Inferior parietal cortex (tissue), 1 donor: ENCODE measurements around the gene AUTS2.

Source experiments
- DNase-seq: peaks from one replicate; pipeline ENCODE4 v3.0.0-alpha.2; 2016; ENCODE audit errors: extremely low spot score

AUTS2 gene

DNA sequence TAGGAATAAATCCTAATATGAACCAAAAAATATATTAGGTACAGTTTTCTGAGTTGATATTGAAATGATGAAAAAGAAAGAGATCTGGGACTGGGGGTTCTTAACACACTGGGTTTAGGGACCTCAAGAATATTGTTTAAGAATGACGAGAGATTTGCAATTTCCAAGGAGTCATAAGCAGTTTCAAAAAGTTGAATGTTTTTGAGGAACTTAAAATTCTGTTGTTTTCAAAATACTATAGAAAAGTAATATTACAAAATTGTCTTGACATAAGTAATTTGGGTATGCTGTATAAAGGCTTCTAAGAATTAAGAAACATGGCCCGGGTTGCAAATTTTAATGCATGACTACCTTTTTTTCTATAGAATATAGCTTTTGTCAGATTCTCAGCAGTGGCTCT, 88.1 kb downstream of the AUTS2 start:
- no peak for DNase-seq

- no peak for DNase-seq
These were observed 89.6 kb downstream of the AUTS2 start for GRCh38 chr7:69687739-69688433.

- no peak for DNase-seq
These were observed 92.1 kb downstream of the AUTS2 start for GRCh38 chr7:69690329-69690728.

DNA sequence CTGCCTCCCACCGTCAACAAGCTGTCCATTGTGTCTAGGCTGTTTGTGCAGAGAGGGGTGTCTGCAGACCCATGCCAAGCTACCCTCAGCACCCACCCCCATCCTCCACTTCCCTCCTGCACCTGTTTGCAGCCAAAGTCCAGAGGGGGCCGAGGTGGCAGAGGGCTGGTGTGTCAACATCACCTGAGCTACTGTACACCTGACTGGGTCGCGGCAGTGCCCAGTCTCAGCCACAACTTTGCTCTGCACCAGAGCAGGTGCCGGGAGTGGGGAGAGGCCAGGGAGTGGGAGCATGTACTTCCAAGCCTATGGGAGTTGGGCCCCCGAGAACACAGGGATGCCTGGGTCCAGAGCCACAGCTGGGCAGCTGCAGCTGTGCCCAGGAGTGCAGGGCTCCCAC, 93.1 kb downstream of the AUTS2 start:
- DNase-seq, result no peak

DNA sequence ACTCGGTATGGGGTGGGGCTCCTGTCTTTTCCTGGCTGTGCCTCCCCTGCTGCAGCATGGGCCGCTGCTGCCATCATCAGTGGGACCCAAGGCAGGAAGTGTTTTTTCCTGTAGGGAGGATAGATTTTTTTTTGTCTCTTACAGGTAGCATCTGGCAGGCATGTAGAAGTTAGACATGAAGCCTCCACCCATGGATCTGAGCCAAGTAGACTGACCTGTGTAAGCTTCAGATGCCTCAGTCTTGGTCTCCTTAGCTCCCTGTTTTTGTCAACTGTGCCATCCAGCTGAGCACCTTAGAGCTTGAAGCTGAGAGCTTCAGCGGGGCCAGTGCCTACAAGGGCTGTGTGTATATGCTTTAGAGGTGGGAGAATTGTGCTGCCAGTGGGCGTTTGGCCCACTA, 93.5 kb downstream of the AUTS2 start:
- DNase-seq, result no peak

GRCh38 chr7:69692611-69693010, 94.3 kb downstream of the AUTS2 start:
- DNase-seq, result no peak

DNA sequence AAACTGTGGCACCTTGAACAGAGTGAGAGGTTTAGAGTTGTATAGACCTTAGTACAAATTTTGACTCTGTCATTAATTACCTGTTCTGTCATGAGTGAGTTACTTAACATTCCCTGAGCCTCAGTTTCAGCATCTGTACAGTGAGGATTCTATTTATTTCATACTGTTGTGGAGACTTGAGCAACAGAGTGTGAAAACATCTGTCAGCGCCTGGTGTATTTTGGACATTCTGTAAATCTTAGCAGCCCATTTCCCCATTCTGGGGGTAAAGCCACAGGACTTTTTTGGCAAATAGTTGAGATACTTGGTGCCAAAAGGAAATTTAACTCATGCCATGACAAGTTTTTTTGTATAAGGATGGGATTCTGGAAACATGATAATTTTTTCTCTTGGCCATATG, 94.8 kb downstream of the AUTS2 start:
- DNase-seq, result no peak

DNA sequence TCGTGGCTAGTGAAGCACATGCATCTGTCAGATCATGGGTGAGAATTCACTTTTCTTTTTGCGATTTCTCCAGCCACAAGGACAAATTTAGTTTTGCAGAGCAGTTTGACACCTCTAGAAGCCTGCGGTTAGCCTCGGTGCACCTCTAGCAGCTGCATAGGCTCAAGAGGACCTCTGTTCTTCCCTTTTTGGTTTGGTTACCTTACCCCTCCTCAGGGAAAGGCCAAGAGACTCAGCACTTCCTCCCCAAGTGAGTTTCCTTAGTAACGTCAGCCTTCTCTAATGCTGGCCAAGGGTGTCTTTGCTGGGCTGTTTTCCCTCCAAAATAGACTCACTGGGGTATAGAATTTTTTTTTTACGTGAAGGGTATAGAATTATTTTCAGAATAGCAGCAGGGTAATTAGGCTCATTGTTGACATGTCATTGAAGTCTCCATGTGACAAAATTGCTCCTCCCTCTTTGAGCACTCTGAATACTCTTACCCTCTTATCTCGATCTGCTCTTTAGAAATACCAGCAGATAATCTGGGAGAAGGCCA, 97.8 kb downstream of the AUTS2 start:
- DNase-seq, result no peak

DNA sequence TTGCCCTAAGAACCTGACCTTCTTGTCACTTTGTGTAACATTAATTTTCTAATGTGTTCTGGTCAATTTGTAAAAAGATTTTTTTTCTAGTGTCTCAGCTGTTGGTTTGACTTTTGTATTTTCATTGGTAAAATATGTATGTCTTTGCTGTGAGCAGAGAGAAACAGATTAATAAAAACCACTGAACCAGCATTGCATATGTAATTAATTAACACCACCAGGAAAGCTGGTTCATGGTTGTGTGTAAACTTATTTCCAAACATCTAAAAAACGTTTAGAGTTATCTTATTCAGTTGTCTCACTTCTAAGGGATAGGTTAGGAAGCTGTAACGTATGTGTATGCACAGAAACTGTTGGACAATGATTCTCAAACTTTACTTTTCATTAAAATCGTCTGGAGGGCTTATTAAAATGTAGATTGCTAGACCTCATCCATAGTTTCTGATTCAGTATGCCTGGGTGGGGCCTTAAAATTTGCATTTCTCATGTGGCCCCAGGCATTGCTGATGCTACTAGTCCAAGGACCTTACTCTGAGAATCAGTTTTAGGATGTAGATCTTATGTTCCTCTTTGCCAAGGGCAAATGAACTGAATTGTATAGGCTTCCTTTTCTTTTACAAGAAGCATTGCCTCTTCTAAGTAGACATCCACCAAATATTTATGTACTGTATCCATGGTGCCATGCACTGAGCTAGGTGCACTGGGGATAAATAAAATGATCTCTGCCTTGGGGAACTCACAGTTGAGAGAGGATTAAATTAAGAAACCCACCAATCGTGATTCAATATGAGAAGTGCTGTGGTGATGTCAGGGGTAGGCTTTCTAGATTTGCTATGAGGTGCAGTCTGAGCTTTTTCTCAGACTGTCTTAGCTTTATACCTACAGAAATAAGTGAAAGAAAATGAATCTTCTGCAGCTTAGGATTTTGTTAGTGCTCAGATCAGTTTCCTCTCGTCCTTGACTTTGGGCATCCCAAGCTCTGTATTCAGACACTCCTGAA, 98.7 kb downstream of the AUTS2 start:
- no peak for DNase-seq

DNA sequence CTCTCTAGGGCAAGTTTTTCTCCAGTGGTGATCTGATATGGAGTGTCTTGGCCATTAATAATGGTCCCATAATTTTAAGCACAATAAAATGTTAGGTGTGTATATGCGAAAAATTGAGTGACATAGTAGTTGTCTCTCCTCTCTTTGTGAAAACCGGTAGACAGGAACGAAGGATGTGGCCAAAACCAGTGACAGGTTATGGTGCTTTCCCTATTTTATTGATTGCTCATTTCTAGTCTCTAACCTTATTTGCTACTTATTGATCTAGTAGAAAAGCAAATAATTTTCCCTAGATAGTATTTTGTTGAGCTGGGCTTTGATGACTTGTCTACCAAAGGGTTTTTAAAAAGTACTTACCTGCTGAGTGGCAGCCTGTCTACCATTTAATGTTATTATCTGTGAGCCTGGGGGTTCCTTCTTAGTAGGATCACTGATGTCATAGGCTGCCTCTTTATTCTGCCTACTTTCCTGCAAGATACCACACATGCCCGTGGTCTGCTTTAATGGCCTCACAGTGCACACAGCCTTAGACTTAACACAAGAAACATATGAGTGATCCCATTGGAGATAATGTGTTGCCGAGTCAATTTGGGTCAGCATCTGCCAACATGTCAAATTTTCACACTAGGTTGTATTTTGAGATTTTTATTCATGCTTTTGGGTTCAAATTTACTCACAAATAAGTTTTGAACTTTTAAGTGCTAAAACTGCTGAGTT, 100.0 kb downstream of the AUTS2 start:
- no peak for DNase-seq

DNA sequence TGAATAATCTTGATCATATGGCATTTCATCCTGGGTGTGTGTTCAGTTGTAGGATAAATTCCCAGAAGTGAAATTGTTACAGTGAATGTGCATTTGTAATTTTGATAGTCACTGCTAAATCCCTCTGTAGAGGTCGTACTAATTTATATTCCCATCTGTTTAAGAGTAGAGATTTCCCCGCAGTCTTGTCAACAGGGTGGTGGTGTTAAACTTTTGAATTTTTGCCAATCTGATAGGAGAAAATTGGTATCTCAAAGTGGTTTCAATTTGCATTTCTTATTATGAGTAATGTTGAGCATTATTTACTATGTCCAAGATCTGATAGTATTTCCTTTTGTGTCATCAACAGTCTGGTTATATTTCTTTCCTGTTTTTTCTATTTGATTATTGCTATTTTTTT, 101.7 kb downstream of the AUTS2 start:
- no peak for DNase-seq

GRCh38 chr7:69700331-69700730, 102.1 kb downstream of the AUTS2 start:
- no peak for DNase-seq

GRCh38 chr7:69701288-69701687, 103.0 kb downstream of the AUTS2 start:
- no peak for DNase-seq

DNA sequence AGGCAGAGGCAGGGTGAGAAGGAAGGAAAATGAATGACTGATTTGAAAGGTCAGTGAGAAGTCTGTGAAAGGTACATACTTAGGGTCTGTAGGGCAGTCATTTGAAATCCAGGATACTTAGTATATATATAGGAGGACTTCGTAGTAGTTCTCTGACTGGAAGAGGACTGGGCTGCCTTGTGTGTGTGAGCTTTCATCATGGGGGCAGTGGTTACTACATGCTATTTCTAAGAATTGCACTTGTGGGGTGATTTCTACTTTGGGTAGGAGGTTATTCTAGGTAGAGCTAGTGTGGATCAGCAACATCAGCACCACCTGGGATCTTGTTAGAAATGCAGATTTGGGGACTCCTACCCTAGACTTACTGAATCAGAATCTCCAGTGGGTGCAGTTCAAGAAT, 104.1 kb downstream of the AUTS2 start:
- no peak for DNase-seq

GRCh38 chr7:69703099-69703498, 104.8 kb downstream of the AUTS2 start:
- no peak for DNase-seq

GRCh38 chr7:69706070-69706469, 107.8 kb downstream of the AUTS2 start:
- no peak for DNase-seq

GRCh38 chr7:69708857-69709256, 110.6 kb downstream of the AUTS2 start:
- DNase-seq, result no peak

DNA sequence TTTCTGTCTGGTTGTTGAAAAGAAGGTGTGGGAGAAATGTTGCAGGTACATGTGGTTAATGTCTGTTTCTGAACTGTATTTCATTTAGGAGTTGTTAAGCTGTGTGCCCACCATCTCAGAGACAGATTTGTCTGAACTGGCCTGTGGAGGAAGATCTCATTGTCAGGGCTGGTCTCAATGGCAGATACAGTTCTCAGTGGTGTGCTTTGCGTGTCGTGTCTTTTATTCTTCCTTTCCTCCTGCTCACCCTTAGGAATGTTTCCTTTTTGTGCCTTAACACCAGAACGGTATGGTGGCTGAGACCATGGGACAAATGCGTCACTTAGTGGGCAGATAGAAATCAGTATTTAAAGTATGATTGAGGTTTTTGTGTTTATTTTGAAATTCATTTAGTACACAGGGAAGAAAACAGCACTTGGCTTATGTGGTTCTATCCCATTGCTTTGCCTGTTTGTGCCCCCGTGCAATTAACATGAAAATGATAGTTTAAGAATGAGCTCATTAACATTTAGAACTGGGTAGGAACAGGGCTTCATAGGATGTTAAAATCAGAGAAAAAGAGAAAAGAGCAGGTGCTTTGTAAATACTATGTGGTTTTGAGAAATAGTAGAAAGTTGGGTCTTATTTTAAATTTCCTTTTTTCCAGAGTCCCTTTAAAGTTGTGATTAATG, 112.6 kb downstream of the AUTS2 start:
- no peak for DNase-seq

DNA sequence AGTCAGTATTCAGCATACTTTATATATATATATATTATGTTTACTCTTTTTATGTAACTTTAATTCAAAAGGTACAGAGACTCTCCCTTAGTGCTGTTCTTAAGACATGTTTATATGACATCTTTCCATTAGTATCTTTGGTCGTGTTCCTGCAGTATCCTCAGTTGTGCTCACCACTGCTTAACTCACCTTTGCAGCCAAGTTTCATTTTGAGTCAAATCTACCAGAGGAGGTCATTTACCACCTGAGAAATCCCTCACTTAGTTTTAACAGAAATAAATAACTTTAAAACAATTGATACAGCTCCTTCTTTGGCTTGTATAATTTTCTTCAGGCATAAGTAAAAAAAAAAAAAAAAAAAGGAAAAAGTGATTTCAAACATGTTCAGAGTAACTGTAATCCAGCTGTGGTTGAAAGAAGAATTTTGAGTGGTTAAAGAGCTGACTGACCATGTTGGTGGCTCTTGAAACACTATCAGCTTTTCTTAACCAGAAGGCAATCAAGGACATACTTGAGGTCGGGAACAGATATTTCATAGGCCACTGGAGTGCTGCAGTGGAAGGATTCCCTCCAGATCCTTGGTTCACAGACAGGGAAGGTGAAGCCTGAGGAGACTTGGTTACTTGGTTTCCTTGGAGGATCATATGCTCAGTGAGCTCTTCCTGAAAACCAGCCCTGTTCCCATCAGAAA, 116.8 kb downstream of the AUTS2 start:
- no peak for DNase-seq

DNA sequence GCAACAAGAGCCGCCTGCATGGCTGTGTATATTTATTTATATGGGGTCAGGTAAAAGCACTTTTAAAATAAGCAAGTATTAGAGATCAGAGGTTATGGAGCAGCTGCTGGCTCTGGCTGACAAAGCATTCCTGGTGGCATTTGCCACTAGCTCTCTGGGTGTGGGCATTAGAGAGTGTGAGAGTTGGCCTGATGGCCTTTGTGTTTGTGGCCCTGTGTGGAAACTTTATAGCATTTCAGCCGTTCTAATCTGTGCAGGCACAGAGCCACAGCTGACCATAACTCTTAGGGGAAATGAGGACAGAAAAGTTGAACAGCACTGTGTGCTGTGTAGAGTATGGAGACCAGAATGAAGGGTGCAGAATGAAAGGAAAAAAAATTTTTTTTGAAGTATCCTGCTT, 118.9 kb downstream of the AUTS2 start:
- no peak for DNase-seq

GRCh38 chr7:69719717-69720116, 121.4 kb downstream of the AUTS2 start:
- no peak for DNase-seq
